NCI-H446 treated with DMSO at 0.1 percent for 48 hours (cell line): ENCODE measurements around the gene ARGLU1.
"Not testable (repeated sequence)": the region's sequence is repeated elsewhere in the genome, so short reads cannot be mapped to it uniquely, and the experiment has no call there.

Experiments used
- DNase-seq: peaks from one replicate; lab custom pipeline; 2025; lab: John Stamatoyannopoulos, UW

ARGLU1 gene, protein sequence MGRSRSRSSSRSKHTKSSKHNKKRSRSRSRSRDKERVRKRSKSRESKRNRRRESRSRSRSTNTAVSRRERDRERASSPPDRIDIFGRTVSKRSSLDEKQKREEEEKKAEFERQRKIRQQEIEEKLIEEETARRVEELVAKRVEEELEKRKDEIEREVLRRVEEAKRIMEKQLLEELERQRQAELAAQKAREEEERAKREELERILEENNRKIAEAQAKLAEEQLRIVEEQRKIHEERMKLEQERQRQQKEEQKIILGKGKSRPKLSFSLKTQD

GRCh38 chr13:106567474-106568298, at the start of gene ARGLU1:
ARGLU1 (minus strand) TSS chr13:106568137; CDS start chr13:106567919, 218 bp downstream.
- peak; percentile 73 for DNase-seq

- DNase-seq, result no peak
Observed at GRCh38 chr13:106617561-106617960, 49.6 kb upstream of the ARGLU1 start.

GRCh38 chr13:106616729-106617128, 48.8 kb upstream of the ARGLU1 start:
- no peak for DNase-seq

- DNase-seq, result no peak
Observed at GRCh38 chr13:106614874-106615273, 46.9 kb upstream of the ARGLU1 start.

- DNase-seq, result no peak
Observed at GRCh38 chr13:106612688-106613087, 44.8 kb upstream of the ARGLU1 start.

GRCh38 chr13:106610486-106610885, 42.5 kb upstream of the ARGLU1 start:
- DNase-seq, result no peak

DNA sequence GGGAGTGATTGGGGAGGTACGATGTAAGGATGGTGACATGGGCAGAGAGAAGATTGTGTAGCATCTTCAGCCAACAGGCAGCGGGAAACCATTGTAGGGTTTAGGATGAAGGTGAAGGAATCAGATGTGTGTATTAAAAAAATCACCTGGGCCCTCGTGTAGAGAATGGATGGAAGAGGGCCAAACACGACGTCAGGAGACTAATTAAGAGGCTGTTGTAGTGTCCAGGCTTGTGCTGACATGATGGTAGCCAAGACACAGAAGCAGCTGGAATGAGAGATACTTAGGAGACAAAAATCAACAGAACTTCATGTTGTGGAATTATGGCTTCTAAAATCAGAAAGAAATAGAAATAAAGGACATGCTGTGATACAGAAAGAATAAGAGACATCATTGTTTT, 41.2 kb upstream of the ARGLU1 start:
- DNase-seq, result no peak

DNA sequence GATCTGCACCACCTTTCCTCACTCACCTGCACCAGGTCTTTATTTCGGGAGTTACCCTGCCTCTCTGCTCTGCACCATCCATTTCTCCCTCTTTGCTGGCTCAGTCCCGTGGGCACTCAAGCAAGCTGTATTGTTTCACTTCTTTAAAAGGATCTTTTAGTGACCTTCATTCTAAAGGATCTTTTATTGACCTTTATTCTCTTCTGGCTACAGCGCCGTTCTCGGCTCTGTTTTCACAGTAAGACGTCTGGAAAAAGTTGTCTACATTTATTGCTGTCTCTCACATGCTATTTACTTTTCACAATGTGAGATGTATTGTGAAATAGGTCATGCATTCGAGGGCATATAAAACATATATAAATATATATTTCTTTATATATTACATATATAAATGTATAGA, 35.6 kb upstream of the ARGLU1 start:
- DNase-seq, result no peak

- DNase-seq, result peak; percentile 1
Observed at GRCh38 chr13:106602178-106602577, 34.2 kb upstream of the ARGLU1 start.

DNA sequence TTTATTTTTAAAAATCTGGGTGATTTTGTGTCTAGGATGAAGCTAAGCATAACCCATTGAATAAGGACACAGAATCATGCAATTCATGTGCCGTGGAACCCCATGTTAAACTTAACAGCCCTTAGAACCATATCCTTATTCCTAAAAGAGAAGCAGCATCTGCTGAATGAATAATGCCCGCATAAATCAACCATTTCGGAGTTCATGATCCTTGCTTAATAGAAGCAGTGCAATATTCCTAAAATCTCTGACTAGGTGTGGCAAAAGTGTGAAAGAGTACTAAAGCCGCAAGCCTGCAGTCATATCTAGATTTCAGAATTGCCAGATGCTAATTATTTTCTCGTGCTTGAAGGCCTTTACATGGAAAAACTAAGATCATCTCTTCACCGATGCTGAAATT, 33.6 kb upstream of the ARGLU1 start:
- DNase-seq, result no peak

DNA sequence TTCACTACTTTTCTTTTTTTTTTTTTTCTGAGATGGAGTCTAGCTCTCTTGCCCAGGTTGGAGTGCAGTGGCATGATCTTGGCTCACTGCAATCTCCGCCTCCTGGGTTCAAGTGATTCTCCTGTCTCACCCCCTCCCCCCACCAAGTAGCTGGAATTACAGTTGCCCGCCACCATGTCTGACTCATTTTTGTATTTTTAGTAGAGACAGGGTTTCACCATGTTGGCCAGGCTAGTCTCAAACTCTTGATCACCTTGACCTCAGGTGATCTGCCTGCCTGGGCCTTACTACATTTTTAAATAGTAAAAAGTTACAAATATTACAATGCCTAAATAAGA, 32.8 kb upstream of the ARGLU1 start:
- DNase-seq, result not testable (repeated sequence)

DNA sequence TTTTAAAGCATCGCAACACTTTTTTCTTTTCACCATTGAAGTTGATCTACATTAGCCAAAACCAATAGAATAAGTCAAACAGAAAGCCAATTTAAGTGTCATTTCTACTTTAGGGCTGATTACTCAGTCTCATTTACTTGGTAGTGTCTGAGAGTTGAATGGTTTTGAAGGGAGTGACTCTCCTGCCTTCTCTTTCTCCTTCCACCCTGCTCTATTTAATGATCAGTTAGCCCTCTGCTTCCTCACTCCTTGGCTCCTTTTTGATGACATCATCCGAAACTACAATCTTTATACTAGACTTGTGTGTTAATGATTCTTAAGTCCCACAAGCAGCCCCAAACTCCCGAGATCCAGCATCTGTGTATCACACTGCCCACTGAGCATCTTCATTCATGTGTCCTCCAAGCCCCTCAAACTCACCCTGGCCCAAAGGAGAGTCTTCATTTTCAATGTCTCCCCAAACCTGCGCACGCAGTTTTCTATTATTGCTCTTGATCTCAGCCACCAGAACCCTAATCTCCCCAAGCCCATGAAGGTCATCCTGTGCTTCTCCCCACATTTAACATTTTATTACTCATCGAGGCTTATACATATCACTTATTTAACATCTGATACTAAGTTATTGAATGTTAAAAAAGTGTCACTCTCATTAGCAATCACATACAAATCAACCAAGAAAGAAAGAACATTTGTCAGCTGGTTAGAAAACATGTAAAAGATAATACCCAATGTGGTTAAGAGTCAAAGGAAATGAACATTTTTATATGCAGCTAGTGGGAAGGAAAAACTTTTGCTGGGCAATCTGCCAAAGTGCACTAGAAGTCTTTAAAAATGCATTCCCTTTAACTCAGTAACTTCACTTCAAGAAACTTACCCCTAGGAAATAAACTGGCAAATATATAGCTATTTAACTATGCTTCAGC, 32.2 kb upstream of the ARGLU1 start:
- no peak for DNase-seq

GRCh38 chr13:106597749-106598395, 29.9 kb upstream of the ARGLU1 start:
- no peak for DNase-seq

DNA sequence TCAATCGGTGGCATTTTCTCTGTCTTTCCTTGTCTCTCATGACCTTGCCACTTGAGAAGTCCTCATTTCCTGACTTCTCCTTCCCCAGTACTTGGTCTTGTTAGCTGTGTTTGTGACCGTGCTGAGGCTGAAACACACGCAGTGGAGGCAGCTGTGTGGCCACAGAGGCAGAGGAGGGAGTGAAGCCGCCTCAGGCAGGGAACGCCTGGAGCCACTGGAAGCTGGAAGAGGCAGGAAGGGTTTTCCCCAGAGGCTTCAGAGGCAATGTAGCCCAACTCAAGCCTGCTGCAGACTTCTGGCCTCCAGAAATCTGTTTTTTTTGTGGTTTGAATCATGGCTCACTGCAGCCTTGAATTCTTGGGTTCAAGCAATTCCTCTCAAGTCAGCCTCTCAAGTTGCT, 29.2 kb upstream of the ARGLU1 start:
- DNase-seq, result no peak

DNA sequence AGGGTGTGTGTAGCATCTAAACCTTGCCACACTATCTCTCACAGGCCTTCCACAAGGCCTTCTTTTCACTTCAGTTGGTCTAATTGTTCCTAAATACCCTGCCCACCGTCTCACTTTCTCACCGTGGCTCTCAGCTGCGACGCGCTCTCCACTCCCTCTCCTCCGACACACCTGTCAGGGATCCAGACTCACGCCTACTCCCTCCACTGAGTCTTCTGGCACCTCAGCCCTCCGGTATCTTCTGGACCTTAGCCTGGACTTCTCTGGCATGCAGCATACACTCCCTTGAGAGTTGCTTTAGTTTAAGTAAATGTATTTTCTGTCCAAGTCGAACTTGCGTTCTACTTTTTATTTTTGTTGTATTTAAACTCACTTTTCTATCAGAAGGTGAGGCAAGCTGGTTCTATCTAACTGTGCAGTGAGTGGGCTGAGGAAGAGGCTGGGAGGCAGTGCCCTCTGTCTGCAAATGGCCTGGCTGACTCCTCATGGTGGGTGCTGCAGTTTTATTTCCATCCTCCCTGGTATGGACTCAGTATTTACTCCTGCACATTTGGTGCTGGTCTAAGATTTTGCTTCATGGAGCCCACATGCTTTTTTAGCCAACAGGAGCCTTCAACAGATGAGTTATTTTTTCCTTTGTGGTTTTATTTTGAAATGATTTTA, 28.5 kb upstream of the ARGLU1 start:
- no peak for DNase-seq

DNA sequence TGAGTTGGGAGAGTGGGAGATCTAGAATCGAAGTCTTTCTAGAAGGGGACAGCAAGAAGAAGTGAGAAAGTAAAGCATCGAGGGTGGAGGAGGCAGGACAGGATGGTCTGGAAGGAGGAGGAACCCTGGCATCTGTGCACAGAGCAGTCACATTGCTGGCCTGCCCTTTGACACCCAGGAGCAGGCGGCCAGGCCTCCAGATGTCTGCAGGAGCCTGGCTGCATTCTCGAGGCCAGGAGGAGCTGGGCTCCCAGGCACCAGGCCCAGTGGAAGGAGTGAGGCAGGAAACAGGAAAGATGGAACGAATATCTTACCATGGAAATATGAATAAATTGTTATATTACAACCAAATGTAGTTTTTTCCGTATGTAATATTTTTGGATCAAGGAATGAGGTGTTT, 27.7 kb upstream of the ARGLU1 start:
- DNase-seq, result no peak

GRCh38 chr13:106594980-106595379, 27.0 kb upstream of the ARGLU1 start:
- DNase-seq, result no peak

DNA sequence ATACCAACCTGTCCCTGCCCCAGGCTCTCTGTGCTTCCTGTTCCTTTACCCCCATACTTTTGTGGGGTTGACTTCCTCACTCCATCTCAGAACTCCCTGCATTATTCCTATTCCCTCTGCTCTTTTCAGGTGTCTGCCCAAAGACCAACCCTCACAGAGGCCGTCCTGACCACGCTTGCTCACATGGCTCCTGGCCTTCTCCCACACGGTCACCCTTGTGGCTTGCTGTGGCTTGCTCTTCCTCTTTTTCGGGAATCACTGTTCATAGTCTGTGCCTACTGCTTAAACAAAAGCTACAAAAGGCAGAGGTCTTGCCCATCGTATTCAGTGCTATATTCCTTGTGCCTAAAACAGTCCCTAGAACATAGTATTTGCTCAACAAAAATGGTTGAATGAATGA, 25.2 kb upstream of the ARGLU1 start:
- DNase-seq, result no peak

GRCh38 chr13:106591299-106591698, 23.4 kb upstream of the ARGLU1 start:
- DNase-seq, result no peak

DNA sequence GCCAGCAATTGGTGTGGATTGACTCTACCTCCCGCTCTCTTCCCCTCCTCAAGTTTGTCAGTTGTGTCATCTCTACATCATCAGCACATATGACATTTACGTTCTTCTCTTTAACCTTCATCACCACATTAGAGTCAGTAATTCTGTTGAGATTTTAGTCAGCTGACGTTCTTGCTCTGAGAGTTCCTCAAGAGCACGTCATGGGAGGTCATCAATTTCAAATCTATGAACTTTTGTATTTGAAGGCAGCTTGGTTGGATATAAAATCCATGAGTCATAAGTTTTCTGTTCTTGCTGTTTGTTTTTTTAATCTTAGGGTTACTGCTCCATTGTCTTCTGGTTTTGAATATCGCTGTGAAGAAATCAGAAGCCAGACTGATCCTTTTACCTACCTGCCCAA, 21.8 kb upstream of the ARGLU1 start:
- DNase-seq, result no peak

DNA sequence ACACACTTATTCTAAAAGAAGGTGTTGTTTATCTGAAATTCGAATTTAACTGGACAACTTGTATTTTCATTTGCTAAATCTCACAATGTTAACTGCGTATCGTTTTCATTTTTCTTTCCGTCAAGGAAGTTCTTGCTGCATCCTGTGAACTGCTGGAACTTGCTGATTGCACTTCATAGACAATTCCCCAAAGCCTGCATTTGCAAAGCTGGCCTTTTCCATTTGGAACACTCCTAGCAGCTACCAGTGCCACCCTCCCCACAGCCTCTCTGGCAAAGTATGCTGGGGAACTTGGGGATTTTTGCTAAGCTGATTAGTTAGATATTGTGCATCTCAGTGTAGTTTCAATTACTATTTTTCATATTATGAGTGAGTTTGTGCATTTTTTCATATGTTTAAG, 20.4 kb upstream of the ARGLU1 start:
- no peak for DNase-seq

GRCh38 chr13:106587787-106588186, 19.9 kb upstream of the ARGLU1 start:
- DNase-seq, result no peak
